ENCODE measurements around the gene PLEK2. TPM values are rescaled to one million over a fixed set of nuclear protein-coding genes. Genes with fewer than 3 reads are reported as not detected.
"Not testable (repeated sequence)": the region's sequence is repeated elsewhere in the genome, so short reads cannot be mapped to it uniquely, and the experiment has no call there.

The PLEK2 gene
- total and polyA plus RNA-seq, 5 experiments from 2014 or later, result 0.53 to 3.2 (median 1.2) TPM

DNA sequence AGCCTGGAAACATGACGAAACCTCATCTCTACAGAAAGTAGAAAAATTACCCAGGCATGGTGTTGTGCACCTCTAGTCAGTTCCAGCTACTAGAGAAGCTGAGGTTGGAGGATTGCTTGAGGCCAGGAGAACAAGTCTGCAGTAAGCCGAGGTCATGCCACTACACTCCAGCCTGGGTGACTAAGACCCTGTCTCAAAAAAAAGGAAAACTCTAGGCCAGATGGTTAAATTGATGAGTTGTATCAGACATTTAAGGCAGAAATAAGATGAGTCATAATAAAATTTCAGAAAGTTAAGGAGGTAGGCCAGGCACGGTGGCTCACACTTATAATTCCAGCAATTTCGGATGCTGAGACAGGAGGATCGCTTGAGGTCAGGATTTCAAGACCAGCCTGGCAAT lies 41.1 kb downstream of the PLEK2 start:
- POLR2A ChIA-PET, result no interaction called here
- no peaks in the 10 kb centered on the region for H3K9me3 Mint-ChIP-seq
- no peaks in the 10 kb centered on the region for H3K27me3 Mint-ChIP-seq
- H3K4me1 Mint-ChIP-seq, result peaks cover 9 to 55% (median 50%) of the 10 kb centered on the region in 4 donors
- ATAC-seq (no peak), DNase-seq (no peak)
- peaks cover 0 to 95% (median 12%) of the 10 kb centered on the region in 3 donors for H3K36me3 Mint-ChIP-seq
- H3K4me3 Mint-ChIP-seq, result no peak overlapping the region
- H3K27ac Mint-ChIP-seq, result peak overlapping the region in 9 of 10 donors; percentile 16 to 90 (median 53)

- Mint-ChIP-seq H3K36me3 (peaks cover 0 to 77% (median 8%) of the 10 kb centered on the region in 3 donors), H3K4me3 (no peak overlapping the region), H3K9me3 (no peaks in the 10 kb centered on the region), H3K4me1 (peaks cover 17 to 72% (median 61%) of the 10 kb centered on the region in 4 donors), H3K27me3 (no peaks in the 10 kb centered on the region), H3K27ac (no peak overlapping the region)
- POLR2A ChIA-PET, result no interaction called here
- ATAC-seq (no peak), DNase-seq (no peak)
Measured at GRCh38 chr14:67365476-67365875, 46.5 kb downstream of the PLEK2 start.

DNA sequence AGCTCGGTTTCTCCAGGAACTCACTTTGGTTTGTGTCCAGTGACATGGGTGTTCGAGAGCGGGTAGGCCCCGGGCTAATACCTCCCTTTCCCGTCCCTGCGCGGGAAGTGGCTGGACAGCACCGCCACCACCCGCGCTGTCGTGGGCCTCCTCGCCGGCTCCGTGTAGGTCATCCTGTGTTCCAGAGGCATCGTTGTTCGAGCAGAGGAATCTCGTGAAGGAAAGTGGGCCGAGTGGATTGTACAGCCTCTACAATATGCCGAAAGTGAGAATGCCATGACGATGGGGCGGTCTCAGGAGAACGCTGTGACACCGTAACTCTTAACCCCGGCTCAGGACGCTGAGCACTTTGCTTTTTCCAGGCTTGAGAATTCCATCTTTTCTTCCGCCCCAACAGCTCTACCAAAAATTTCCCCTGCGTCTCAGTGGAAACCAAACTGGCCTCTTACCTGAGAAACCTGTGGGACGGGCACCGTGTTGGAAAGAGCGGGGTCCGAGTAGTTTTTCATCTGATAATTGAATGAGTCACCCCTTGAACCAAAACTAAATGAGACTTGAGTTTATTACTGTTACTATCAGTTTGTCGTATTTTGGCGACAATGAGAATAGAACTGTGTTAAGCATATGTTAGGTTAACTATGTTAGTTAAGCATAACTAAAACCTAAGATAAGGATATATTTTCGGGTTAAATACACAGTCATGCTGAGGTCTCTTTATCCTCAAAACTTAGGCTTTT lies 51.3 kb downstream of the PLEK2 start:
- POLR2A ChIA-PET, result interaction anchor here (1.0 to 1.5 kb wide), 4 partner anchors 9 to 240 kb away, joined by 4 to 8 read pairs (median 6); partner anchors contain the start of genes PALS1, PIGH and PLEK2
- no peaks in the 10 kb centered on the region for H3K9me3 Mint-ChIP-seq
- DNase-seq, result no peak
- H3K27ac Mint-ChIP-seq, result peak overlapping the region; percentile 97 to 100 (median 98)
- peak; percentile 15 to 21 for ATAC-seq
- peaks cover 0 to 35% (median 0%) of the 10 kb centered on the region in 3 donors for H3K36me3 Mint-ChIP-seq
- H3K4me1 Mint-ChIP-seq, result peaks cover 18 to 87% (median 77%) of the 10 kb centered on the region in 4 donors
- H3K4me3 Mint-ChIP-seq, result peak overlapping the region; percentile 93 to 100 (median 98)
- H3K27me3 Mint-ChIP-seq, result peaks cover 0 to 2% (median 0%) of the 10 kb centered on the region in 5 donors

DNA sequence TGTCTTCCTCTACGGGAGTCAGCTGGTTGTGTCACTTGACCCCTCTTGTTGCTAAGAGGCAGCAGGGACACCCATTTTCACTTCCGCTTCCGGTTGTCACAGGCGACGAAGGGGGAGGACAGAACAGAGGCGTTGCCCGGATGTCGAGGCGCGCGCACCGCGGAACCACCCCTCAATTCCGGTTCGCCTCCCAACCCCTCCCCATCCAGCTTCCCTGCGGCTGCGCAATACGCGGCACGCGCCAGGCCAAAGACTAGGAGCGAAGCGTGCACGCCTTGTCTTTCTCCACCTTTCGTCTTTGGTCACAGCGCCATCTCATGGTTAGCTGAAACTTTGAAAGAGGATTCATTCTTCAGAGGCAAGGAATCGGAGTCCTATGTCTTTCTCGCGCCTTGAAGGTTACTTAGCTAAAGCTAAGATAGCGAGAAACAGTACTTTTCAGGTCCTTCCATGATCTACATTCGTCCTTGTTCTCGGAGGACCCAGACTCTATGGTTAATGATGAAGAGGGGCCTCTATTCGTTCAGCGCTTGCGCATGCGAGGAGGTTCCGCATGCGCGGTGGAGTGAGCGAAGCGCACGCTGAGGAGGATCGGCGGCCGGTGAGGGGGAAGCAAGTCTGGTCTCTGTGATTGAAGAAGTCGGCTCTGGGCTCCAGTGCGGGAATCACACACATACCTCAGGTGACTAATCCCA lies 52.0 kb downstream of the PLEK2 start, which contains the start of the genes ATP6V1D and EIF2S1:
ATP6V1D (minus strand) TSS at position 30 of the 695 bp plus-strand sequence. CDS start 106 bp downstream, outside the sequence.
EIF2S1 (plus strand) TSS at position 554 of the 695 bp plus-strand sequence. CDS start 4,440 bp downstream, outside the sequence.
- peak; percentile 90 for ATAC-seq
- peak; percentile 98 to 100 (median 100) for DNase-seq
- no peaks in the 10 kb centered on the region for H3K9me3 Mint-ChIP-seq
- peaks cover 0 to 2% (median 0%) of the 10 kb centered on the region in 5 donors for H3K27me3 Mint-ChIP-seq
- peaks cover 16 to 88% (median 76%) of the 10 kb centered on the region in 4 donors for H3K4me1 Mint-ChIP-seq
- peak within 1 kb of the TSS; percentile 93 to 100 (median 98) for H3K4me3 Mint-ChIP-seq
- POLR2A ChIA-PET, result interaction anchor here (1.0 to 1.5 kb wide), 5 partner anchors 8 to 241 kb away, joined by 4 to 8 read pairs (median 5); partner anchors contain the start of genes PALS1, PIGH and PLEK2
- peaks cover 0 to 30% (median 0%) of the 10 kb centered on the region in 3 donors for H3K36me3 Mint-ChIP-seq
- peak within 1 kb of the TSS; percentile 97 to 100 (median 98) for H3K27ac Mint-ChIP-seq

DNA sequence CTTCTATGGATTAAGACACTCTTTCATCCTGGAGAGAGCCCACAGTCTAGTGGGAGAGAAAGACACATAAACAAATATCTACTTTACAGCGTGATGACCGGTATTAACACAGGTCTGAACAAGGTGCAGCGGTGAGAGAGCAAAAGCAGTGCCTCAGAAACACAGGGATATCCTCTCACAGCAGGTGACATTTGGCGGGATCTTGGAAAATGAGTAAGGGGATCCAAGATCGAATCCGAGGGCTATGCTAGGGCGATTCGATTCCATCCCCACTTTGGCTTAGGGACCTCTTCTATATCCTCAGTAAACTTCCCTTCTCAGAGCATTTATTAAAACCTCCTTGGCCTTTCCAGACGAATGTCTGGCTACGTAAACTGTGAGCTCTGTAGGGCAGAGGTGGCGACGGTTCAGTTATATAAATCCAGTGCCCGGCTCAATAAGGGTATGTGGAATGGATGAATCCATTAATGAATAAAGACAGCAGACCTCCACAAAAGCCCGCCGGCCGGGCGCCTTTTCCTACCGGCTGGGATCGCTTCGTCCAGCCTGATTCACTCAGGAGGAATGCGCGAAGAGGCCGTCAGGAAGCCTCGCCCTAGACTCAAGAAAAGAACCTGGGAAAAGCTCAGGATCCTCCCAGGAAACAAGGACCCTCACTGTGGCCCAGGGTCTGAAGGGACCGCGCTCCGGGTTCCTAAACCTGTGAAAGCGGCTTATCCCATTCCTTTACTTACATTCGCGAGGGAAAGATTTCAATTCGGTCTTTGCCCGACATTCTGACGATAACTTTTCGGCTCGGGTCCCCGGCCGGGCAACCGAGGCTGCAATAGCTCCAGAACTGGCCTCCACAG lies 52.8 kb downstream of the PLEK2 start:
- peaks cover 0 to 23% (median 0%) of the 10 kb centered on the region in 3 donors for H3K36me3 Mint-ChIP-seq
- H3K9me3 Mint-ChIP-seq, result no peaks in the 10 kb centered on the region

GRCh38 chr14:67357969-67358354 lies 54.0 kb downstream of the PLEK2 start:
- ATAC-seq (no peak), DNase-seq (no peak)
- Mint-ChIP-seq H3K36me3 (peaks cover 0 to 16% (median 0%) of the 10 kb centered on the region in 3 donors), H3K4me1 (peaks cover 9 to 75% (median 59%) of the 10 kb centered on the region in 4 donors), H3K27me3 (peaks cover 0 to 2% (median 0%) of the 10 kb centered on the region in 5 donors), H3K27ac (peak overlapping the region in 6 of 10 donors; percentile 25 to 100 (median 77)), H3K9me3 (no peaks in the 10 kb centered on the region), H3K4me3 (peak overlapping the region; percentile 49 to 100 (median 98))
- POLR2A ChIA-PET, result no interaction called here

More for the DNA sequence above, 52.8 kb downstream of the PLEK2 start:
- H3K4me1 Mint-ChIP-seq, result peaks cover 16 to 84% (median 70%) of the 10 kb centered on the region in 4 donors
- ATAC-seq, result no peak
- no peak for DNase-seq
- H3K27ac Mint-ChIP-seq, result peak overlapping the region; percentile 97 to 100 (median 98)
- peak overlapping the region; percentile 93 to 100 (median 98) for H3K4me3 Mint-ChIP-seq
- peaks cover 0 to 2% (median 0%) of the 10 kb centered on the region in 5 donors for H3K27me3 Mint-ChIP-seq
- POLR2A ChIA-PET, result interaction anchor here (1.0 to 1.5 kb wide), 5 partner anchors 8 to 241 kb away, joined by 4 to 8 read pairs (median 5); partner anchors contain the start of genes PALS1, PIGH and PLEK2

GRCh38 chr14:67357186-67357968 lies 54.6 kb downstream of the PLEK2 start:
- DNase-seq (no peak), ATAC-seq (no peak)
- peak overlapping the region in 9 of 10 donors; percentile 3 to 98 (median 62) for H3K4me3 Mint-ChIP-seq
- peaks cover 0 to 2% (median 0%) of the 10 kb centered on the region in 5 donors for H3K27me3 Mint-ChIP-seq
- H3K36me3 Mint-ChIP-seq, result peaks cover 0 to 16% (median 2%) of the 10 kb centered on the region in 3 donors
- H3K9me3 Mint-ChIP-seq, result no peaks in the 10 kb centered on the region
- POLR2A ChIA-PET, result no interaction called here
- peaks cover 7 to 69% (median 53%) of the 10 kb centered on the region in 4 donors for H3K4me1 Mint-ChIP-seq
- peak overlapping the region in 6 of 10 donors; percentile 5 to 84 (median 35) for H3K27ac Mint-ChIP-seq

DNA sequence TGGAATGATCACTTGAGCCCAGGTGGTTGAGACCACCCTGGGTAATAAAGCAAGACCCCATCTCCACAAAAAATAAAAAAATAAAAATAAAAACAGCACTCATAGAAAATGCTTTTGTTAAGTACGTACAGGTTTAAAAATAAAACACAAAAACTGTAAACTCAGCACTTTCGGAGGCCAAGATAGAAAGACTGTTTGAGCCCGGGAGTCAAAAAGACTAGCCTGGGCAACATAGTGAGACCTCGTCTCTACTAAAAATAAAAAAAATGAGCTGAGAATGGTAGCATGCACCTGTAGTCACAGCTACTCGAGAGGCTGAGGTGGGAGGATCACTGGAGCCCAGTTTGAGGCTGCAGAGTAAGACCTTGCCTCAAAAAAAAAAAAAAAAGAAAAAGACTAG lies 59.9 kb downstream of the PLEK2 start:
- ATAC-seq, result no peak
- Mint-ChIP-seq H3K4me3 (no peak overlapping the region), H3K4me1 (peaks cover 0 to 19% (median 17%) of the 10 kb centered on the region in 4 donors), H3K36me3 (peaks cover 0 to 59% (median 10%) of the 10 kb centered on the region in 3 donors), H3K27ac (no peak overlapping the region), H3K27me3 (no peaks in the 10 kb centered on the region), H3K9me3 (no peaks in the 10 kb centered on the region)
- no peak for DNase-seq
- POLR2A ChIA-PET, result interaction anchor here (0.8 kb wide), 1 partner anchor 8 kb away, joined by 6 read pairs; the partner anchor contains the start of genes ATP6V1D and EIF2S1

GRCh38 chr14:67345583-67345982 lies 66.4 kb downstream of the PLEK2 start:
- POLR2A ChIA-PET, result no interaction called here
- Mint-ChIP-seq H3K9me3 (no peaks in the 10 kb centered on the region), H3K4me1 (no peaks in the 10 kb centered on the region), H3K27me3 (no peaks in the 10 kb centered on the region), H3K36me3 (peaks cover 0 to 76% (median 14%) of the 10 kb centered on the region in 3 donors), H3K27ac (peak overlapping the region in 1 of 10 donors; percentile 43), H3K4me3 (no peak overlapping the region)
- DNase-seq (no peak), ATAC-seq (no peak)

DNA sequence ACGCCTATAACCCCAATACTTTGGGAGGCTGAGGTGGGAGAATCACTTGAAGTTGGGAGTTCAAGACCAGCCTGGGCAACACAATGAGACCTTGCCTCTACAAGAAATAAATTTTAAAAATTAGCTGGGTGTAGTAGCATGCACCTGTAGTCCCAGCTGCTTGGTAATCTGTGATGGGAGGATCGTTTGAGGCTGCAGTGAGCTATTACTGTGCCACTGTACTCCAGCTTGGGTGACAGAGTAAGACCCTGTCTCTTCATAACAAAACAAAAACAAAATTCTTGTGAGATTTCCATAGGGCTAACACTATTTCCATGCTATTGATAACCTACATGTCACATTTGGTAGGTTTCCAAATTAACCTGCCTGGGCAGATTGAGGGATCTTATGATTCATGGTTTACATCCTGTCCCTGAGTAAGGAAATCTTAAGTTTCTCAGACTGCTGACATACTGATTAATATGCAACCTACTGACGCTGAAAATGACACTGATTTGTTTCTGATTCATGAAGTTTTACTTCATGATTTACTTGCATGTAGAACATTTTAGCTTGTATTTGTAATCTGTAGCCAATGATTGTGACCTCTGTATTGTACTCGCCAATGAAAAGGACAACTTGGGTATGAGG lies 68.2 kb downstream of the PLEK2 start:
- DNase-seq (no peak), ATAC-seq (no peak)
- no peaks in the 10 kb centered on the region for H3K4me1 Mint-ChIP-seq
- no peaks in the 10 kb centered on the region for H3K9me3 Mint-ChIP-seq
- H3K4me3 Mint-ChIP-seq, result no peak overlapping the region
- H3K27me3 Mint-ChIP-seq, result no peaks in the 10 kb centered on the region
- peak overlapping the region in 1 of 10 donors; percentile 43 for H3K27ac Mint-ChIP-seq
- peaks cover 0 to 75% (median 16%) of the 10 kb centered on the region in 3 donors for H3K36me3 Mint-ChIP-seq
- POLR2A ChIA-PET, result no interaction called here

- peaks cover 0 to 74% (median 16%) of the 10 kb centered on the region in 3 donors for H3K36me3 Mint-ChIP-seq
- H3K9me3 Mint-ChIP-seq, ATAC-seq, H3K27me3 Mint-ChIP-seq, H3K4me1 Mint-ChIP-seq, POLR2A ChIA-PET, H3K27ac Mint-ChIP-seq, H3K4me3 Mint-ChIP-seq, DNase-seq: not testable (repeated sequence)
Measured at GRCh38 chr14:67341231-67341630, 70.7 kb downstream of the PLEK2 start.
